Measurements from ENCODE around the gene SH3PXD2B. TPM values are rescaled to one million over a fixed set of nuclear protein-coding genes. Genes with fewer than 3 reads are reported as not detected.

Gene SH3PXD2B
- total RNA-seq, 1 experiment from 2014 or later = 12.9 TPM

- H3K36me3 Mint-ChIP-seq (ENCODE audit: insufficient read depth, unreplicated experiment) = peaks cover 5% of the 10 kb centered on the region
- Histone ChIP-seq H3K4me3 (ENCODE audit: low read depth, low read length) (no peak overlapping the region), H3K4me1 (0 out of 2 replicates have a peak, but pooled peaks cover 4% of the 10 kb centered on the region), H3K9me3 (no peaks in the 10 kb centered on the region), H3K36me3 (ENCODE audit: control insufficient read depth, insufficient read depth, low read length) (no peaks in the 10 kb centered on the region), H3K27me3 (replicated peaks; ENCODE audit: control insufficient read depth, insufficient read depth, low read length) (no peaks in the 10 kb centered on the region)
- ChIA-PET CTCF (interaction anchor here (0.6 to 1.6 kb wide), 5 partner anchors 10 to 455 kb away, joined by 3 to 5 read pairs (median 3); no protein-coding TSS in a partner anchor), POLR2A (no interaction called here)
- intact Hi-C loops (cut with micrococcal nuclease; ENCODE audit: unreplicated experiment) = loop anchor here (1.0 kb wide), 1 partner anchor 68 kb away; no protein-coding TSS in a partner anchor
- peak in 1 of 2 experiments; percentile 58 for DNase-seq
- no peaks in the 10 kb centered on the region for H3K27me3 Mint-ChIP-seq (ENCODE audit: insufficient read depth, unreplicated experiment)
- BruUV-seq (replicated peaks) = no TSS peak
- H3K27ac Mint-ChIP-seq (ENCODE audit: unreplicated experiment) = peak overlapping the region; percentile 51
- peaks cover 26% of the 10 kb centered on the region for H3K4me1 Mint-ChIP-seq (ENCODE audit: low read depth, unreplicated experiment)
- peak; percentile 66 to 71 for TF ChIP-seq CTCF (IDR thresholded peaks at IDR 0.05; ENCODE audit: insufficient read depth in 1 of 2, low read depth in 1 of 2, low read length in 1 of 2, severe bottlenecking in 1 of 2, unreplicated experiment in 1 of 2)
- H3K4me3 Mint-ChIP-seq (ENCODE audit: unreplicated experiment) = no peak overlapping the region
- H3K9me3 Mint-ChIP-seq (ENCODE audit: unreplicated experiment) = no peaks in the 10 kb centered on the region
Observed at GRCh38 chr5:172450861-172451695, 3.2 kb downstream of the SH3PXD2B start.

GRCh38 chr5:172450453-172450852 is 3.9 kb downstream of the SH3PXD2B start:
- Mint-ChIP-seq H3K36me3 (ENCODE audit: insufficient read depth, unreplicated experiment) (peaks cover 5% of the 10 kb centered on the region), H3K27ac (ENCODE audit: unreplicated experiment) (no peak overlapping the region), H3K9me3 (ENCODE audit: unreplicated experiment) (no peaks in the 10 kb centered on the region), H3K4me3 (ENCODE audit: unreplicated experiment) (no peak overlapping the region), H3K27me3 (ENCODE audit: insufficient read depth, unreplicated experiment) (no peaks in the 10 kb centered on the region), H3K4me1 (ENCODE audit: low read depth, unreplicated experiment) (peaks cover 26% of the 10 kb centered on the region)
- TF ChIP-seq CTCF (IDR thresholded peaks at IDR 0.05; ENCODE audit: insufficient read depth in 1 of 2, low read depth in 1 of 2, low read length in 1 of 2, severe bottlenecking in 1 of 2, unreplicated experiment in 1 of 2) = no peak
- no peak for DNase-seq
- ChIA-PET CTCF (interaction anchor here (1.1 to 1.6 kb wide), 2 partner anchors 117 to 455 kb away, joined by 3 to 4 read pairs; no protein-coding TSS in a partner anchor), POLR2A (no interaction called here)
- intact Hi-C loops (cut with micrococcal nuclease; ENCODE audit: unreplicated experiment) = no loop called here
- no TSS peak for BruUV-seq (replicated peaks)
- H3K4me3 ChIP-seq (ENCODE audit: low read depth, low read length) = no peak overlapping the region
- H3K36me3 ChIP-seq (ENCODE audit: control insufficient read depth, insufficient read depth, low read length) = no peaks in the 10 kb centered on the region
- H3K9me3 ChIP-seq = no peaks in the 10 kb centered on the region
- H3K4me1 ChIP-seq = 0 out of 2 replicates have a peak, but pooled peaks cover 4% of the 10 kb centered on the region
- H3K27me3 ChIP-seq (replicated peaks; ENCODE audit: control insufficient read depth, insufficient read depth, low read length) = no peaks in the 10 kb centered on the region

- Mint-ChIP-seq H3K27me3 (ENCODE audit: insufficient read depth, unreplicated experiment) (no peaks in the 10 kb centered on the region), H3K4me3 (ENCODE audit: unreplicated experiment) (no peak overlapping the region), H3K36me3 (ENCODE audit: insufficient read depth, unreplicated experiment) (peaks cover 5% of the 10 kb centered on the region), H3K27ac (ENCODE audit: unreplicated experiment) (no peak overlapping the region), H3K4me1 (ENCODE audit: low read depth, unreplicated experiment) (peaks cover 28% of the 10 kb centered on the region), H3K9me3 (ENCODE audit: unreplicated experiment) (no peaks in the 10 kb centered on the region)
- intact Hi-C loops (cut with micrococcal nuclease; ENCODE audit: unreplicated experiment) = no loop called here
- no peak for DNase-seq
- TF ChIP-seq CTCF (IDR thresholded peaks at IDR 0.05; ENCODE audit: insufficient read depth in 1 of 2, low read depth in 1 of 2, low read length in 1 of 2, severe bottlenecking in 1 of 2, unreplicated experiment in 1 of 2) = no peak
- H3K27me3 ChIP-seq (replicated peaks; ENCODE audit: control insufficient read depth, insufficient read depth, low read length) = no peaks in the 10 kb centered on the region
- CTCF ChIA-PET = no interaction called here
- POLR2A ChIA-PET = no interaction called here
- H3K4me3 ChIP-seq (ENCODE audit: low read depth, low read length) = no peak overlapping the region
- no peaks in the 10 kb centered on the region for H3K36me3 ChIP-seq (ENCODE audit: control insufficient read depth, insufficient read depth, low read length)
- H3K4me1 ChIP-seq = no peaks in the 10 kb centered on the region
- BruUV-seq (replicated peaks) = no TSS peak
- H3K9me3 ChIP-seq = no peaks in the 10 kb centered on the region
Observed at GRCh38 chr5:172448999-172449398, 5.3 kb downstream of the SH3PXD2B start.
